GM21528 (cell line): ENCODE results near the gene NEK6.

ENCODE experiments used
- ATAC-seq: cut with Tn5 transposase; IDR thresholded peaks from one replicate; pipeline ENCODE4 v1.9.1; 2021; ENCODE audit warnings: mild to moderate bottlenecking, moderate library complexity; ENCODE audit not compliant: unreplicated experiment, low FRiP score

NEK6 gene

GRCh38 chr9:124274738-124275137 is 17.0 kb downstream of the NEK6 start:
- no peak for ATAC-seq

GRCh38 chr9:124277420-124277819 is 19.7 kb downstream of the NEK6 start:
- no peak for ATAC-seq

- no peak for ATAC-seq
Measured at GRCh38 chr9:124278054-124278540, 20.3 kb downstream of the NEK6 start.

- no peak for ATAC-seq
Measured at GRCh38 chr9:124279531-124280175, 21.9 kb downstream of the NEK6 start.

- ATAC-seq, result no peak
Measured at GRCh38 chr9:124280176-124280691, 22.5 kb downstream of the NEK6 start.

- no peak for ATAC-seq
Measured at GRCh38 chr9:124281931-124282371, 24.2 kb downstream of the NEK6 start.

GRCh38 chr9:124282442-124283227 is 24.9 kb downstream of the NEK6 start:
- no peak for ATAC-seq

- ATAC-seq, result no peak
Measured at GRCh38 chr9:124283228-124283814, 25.6 kb downstream of the NEK6 start.

- no peak for ATAC-seq
Measured at GRCh38 chr9:124284237-124284831, 26.6 kb downstream of the NEK6 start.

GRCh38 chr9:124284940-124285441 is 27.2 kb downstream of the NEK6 start:
- ATAC-seq, result no peak

GRCh38 chr9:124285490-124285889 is 27.7 kb downstream of the NEK6 start:
- ATAC-seq, result no peak

GRCh38 chr9:124285903-124286291 is 28.1 kb downstream of the NEK6 start:
- peak; percentile 47 for ATAC-seq

- peak; percentile 43 for ATAC-seq
Measured at GRCh38 chr9:124286292-124286931, 28.7 kb downstream of the NEK6 start.

GRCh38 chr9:124290053-124290591 is 32.4 kb downstream of the NEK6 start:
- no peak for ATAC-seq

- no peak for ATAC-seq
Measured at GRCh38 chr9:124290743-124291554, 33.2 kb downstream of the NEK6 start.

- ATAC-seq, result peak; percentile 43
Measured at GRCh38 chr9:124291801-124292396, 34.1 kb downstream of the NEK6 start.

- ATAC-seq, result no peak
Measured at GRCh38 chr9:124292696-124293593, 35.2 kb downstream of the NEK6 start.
